Activated effector memory CD4-positive, alpha-beta T cell treated with anti-CD3 and anti-CD28 coated beads, Interleukin-2, amount 50 U/mL, for 16 hours (primary cell): ENCODE results near the gene PTPRB.

ENCODE experiments used
- DNase-seq: peaks from one replicate; pipeline ENCODE4 v3.0.0-alpha.2; 2020

Gene PTPRB

GRCh38 chr12:70637303-70638085 is at the start of gene PTPRB:
Gene PTPRB, minus strand, starts transcription at chr12:70637429. Its CDS starts 34 bp downstream, at chr12:70637395.
- DNase-seq = no peak

- DNase-seq = no peak
These were observed 49.7 kb upstream of the PTPRB start for GRCh38 chr12:70686907-70687306.

- no peak for DNase-seq
These were observed 49.1 kb upstream of the PTPRB start for GRCh38 chr12:70686299-70686698.

- no peak for DNase-seq
These were observed 46.7 kb upstream of the PTPRB start for GRCh38 chr12:70683976-70684375.

GRCh38 chr12:70671698-70672097 is 34.5 kb upstream of the PTPRB start:
- no peak for DNase-seq

GRCh38 chr12:70670948-70671347 is 33.7 kb upstream of the PTPRB start:
- DNase-seq = no peak

- no peak for DNase-seq
These were observed 30.0 kb upstream of the PTPRB start for GRCh38 chr12:70667253-70667652.

DNA sequence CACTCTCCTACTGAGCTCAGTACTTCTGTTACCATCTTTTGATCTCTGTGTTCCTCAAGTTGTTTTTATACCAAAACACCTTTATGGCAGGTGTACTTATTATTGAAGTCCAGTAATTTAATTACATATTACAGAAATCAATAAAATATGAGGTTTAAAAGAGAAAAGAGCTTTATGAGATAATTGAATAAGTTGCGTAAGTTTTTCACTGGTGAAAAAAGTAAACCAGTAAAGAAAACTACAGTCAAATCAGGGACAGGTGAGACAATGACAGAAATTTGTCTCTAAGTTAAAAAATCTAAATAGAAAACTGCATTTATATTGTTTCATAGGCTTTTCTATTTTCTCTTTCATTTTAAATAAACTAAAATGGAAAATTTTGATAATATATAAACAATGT is 29.1 kb upstream of the PTPRB start:
- DNase-seq = no peak

DNA sequence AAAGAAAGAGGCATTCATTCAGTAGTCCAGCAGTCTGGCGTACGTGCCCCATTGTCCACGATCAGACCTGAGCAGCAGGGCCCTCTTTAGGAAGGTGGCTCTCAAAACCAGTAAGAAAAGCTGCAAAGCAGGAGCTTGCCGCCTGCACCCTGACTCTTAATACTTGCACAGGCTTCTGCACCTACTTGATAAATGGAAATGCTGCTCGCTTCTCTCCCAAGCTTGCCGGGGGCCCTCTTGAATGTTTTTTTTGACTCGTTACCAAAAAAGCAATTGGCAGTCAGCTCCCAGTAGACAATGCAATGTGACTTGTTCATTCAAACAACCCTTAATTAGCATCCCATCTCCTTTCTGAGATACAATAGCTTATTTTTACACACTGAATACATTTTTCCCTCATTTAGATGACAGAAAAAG is 27.2 kb upstream of the PTPRB start:
- no peak for DNase-seq

GRCh38 chr12:70663838-70664237 is 26.6 kb upstream of the PTPRB start:
- DNase-seq = no peak

DNA sequence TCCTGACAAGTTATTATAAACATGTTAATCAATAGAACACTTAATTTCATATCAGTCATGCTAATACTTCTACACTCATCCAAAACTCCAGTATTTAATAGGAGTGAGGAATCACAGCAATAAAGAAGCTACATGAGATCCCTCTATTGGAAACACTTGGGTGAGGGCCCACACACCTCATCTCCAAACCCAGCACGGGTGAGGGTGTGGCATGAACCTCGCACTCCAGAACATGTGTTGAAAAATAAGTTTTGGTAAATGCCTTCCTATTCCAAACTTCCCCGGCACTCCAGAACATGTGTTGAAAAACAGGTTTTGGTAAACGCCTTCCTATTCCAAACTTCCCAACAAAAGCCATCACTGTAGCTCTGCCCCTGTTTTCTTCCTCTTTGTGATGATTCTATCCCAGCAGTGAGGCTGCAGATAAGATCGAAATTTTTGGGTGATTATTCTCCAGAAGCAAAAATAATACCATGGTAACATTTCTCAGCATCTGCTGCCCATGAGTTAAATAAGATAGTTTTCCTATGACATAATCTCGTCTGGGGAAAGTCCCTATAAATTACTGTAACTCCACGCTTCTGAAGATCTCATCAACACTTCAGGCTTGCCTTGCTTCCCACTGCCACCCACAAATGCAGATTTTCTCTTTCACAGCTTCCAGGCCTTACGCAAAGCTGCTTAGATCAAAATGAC is 24.4 kb upstream of the PTPRB start:
- no peak for DNase-seq

GRCh38 chr12:70660620-70661219 is 23.5 kb upstream of the PTPRB start:
- no peak for DNase-seq

DNA sequence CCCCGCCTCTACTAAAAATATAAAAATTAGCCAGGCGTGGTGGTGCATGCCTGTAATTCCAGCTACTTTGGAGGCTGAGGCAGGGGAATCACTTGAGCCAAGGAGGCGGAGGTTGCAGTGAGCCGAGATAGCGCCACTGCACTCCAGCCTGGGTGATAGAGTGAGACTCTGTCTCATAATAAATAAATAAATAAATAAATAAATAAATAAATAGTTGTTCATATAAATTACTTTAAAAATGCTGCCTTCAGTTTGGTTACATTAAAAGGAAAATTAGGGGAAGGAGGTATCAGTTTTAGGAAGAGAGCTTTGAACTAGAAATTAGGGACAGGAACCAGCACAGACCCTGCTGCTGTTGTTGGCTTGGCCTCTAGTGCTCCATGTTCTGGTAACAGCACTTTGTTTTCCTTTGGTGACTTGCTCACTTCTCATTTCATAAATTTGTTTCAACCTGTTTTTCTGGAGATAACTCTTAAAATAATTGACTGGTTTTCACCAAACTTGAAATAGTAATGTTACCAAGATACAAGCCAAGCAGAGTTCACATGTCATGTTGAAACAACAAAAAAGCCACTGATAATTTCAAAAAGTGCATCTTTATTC is 22.9 kb upstream of the PTPRB start:
- DNase-seq = no peak

- no peak for DNase-seq
These were observed 21.9 kb upstream of the PTPRB start for GRCh38 chr12:70659077-70659606.

GRCh38 chr12:70657616-70658286 is 20.5 kb upstream of the PTPRB start:
- no peak for DNase-seq

DNA sequence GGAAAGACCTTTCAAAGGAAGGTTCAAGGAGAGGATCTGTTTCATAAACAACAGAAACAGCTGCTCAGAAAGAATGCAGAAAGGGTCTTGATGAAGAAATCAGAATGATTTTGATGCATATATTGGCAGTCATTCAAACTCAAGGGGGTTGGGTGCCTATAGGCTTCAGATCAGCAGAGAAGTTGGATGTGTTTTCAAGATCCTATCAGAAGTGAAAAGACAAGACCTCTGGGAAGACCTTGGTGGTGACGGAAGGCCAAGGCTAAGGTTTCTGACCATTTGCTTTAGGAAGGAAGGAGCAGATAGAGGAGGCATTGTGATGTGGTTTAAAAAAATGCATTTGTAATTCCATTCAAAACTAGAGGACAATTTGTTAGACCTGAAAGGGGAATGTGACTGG is 15.2 kb upstream of the PTPRB start:
- DNase-seq = no peak

- DNase-seq = no peak
These were observed 11.6 kb upstream of the PTPRB start for GRCh38 chr12:70648831-70649230.

GRCh38 chr12:70648191-70648590 is 11.0 kb upstream of the PTPRB start:
- no peak for DNase-seq

GRCh38 chr12:70646850-70647249 is 9.6 kb upstream of the PTPRB start:
- no peak for DNase-seq

DNA sequence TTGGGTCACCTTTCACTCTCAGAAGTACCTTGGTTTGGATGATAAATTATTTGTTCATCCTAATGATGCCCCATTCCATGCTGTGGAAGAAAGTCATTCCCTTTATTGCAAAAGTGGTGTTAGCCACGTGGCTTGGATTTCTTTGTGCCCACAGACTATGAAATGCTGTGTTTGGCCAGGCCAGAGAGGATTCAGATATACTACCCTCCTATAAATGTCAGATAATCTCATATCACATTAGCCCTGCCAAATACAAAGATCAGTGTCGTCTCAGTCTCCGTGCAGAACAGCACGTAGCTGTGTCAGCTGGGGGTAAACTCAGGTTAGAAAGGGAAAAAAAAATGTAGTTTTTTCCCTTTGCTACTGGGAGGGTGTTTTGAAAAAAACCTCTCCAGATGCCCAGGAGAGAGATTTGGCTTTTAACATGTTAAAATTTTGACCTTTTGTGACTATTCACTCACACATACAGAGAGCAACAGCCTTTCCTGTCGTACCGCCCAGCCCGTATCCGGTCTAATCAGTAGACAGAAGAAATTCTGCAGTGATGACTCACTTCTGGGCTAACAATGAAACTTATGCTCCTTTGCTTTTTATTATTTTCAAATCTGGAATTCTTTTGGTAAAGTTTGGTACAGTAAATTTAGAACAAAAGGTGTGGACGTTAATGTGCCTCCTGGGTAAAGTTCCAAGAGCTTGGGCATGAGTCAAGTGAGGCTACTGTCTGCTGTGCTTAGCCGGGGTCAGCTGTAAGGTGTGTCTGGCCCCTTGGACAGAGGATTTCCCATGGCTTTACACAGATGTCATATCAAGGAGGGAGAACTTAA is 8.5 kb upstream of the PTPRB start:
- no peak for DNase-seq

DNA sequence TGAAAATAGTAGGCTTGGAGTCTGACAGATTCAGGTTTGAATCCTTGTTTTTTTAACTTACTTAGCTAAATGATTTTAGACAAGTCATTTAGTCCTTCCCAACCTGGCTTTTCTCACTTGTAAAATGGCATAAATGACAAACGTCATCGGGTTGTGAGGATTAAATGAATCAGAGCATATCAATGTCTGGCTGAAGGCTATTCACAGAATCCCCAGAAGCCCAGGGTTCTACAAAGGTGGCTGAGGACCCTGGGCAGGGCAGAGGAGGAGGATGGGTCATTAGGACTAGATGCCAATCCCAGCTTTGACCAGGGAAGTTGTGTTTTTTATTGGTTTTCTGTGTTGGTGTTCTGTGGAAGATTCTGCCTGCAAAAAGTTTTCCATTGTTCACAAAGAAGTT is 7.6 kb upstream of the PTPRB start:
- no peak for DNase-seq

GRCh38 chr12:70643939-70644338 is 6.7 kb upstream of the PTPRB start:
- no peak for DNase-seq
